ENCODE results near the gene PCDHA2. TPM values are rescaled to one million over a fixed set of nuclear protein-coding genes. Genes with fewer than 3 reads are reported as not detected.

Gene PCDHA2
- total and polyA plus RNA-seq, 9 of the 15 experiments (the other 6 are each of a cell fraction or from before 2014, with no cell fraction given), result not detected

DNA sequence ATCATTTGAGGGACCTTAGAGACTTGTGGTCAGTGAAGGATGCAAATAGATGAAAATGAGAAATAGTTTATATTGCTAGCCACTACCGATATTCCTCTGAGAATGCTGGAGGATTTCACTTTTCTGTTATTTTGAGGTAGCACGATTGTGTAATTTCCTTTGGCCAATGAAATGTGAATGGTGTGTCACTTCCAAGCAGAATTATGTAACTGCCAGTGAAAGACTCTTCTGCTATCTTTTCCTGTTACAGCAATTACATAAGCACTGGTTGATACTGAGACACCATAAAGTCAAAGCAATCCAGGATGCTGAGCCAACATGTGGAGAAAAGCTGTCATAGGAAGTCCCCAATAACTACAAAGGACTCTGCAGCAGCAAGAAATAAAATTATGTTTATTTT lies 3.6 kb upstream of the PCDHA2 start (continued):
- TF ChIP-seq, protein P1, sequence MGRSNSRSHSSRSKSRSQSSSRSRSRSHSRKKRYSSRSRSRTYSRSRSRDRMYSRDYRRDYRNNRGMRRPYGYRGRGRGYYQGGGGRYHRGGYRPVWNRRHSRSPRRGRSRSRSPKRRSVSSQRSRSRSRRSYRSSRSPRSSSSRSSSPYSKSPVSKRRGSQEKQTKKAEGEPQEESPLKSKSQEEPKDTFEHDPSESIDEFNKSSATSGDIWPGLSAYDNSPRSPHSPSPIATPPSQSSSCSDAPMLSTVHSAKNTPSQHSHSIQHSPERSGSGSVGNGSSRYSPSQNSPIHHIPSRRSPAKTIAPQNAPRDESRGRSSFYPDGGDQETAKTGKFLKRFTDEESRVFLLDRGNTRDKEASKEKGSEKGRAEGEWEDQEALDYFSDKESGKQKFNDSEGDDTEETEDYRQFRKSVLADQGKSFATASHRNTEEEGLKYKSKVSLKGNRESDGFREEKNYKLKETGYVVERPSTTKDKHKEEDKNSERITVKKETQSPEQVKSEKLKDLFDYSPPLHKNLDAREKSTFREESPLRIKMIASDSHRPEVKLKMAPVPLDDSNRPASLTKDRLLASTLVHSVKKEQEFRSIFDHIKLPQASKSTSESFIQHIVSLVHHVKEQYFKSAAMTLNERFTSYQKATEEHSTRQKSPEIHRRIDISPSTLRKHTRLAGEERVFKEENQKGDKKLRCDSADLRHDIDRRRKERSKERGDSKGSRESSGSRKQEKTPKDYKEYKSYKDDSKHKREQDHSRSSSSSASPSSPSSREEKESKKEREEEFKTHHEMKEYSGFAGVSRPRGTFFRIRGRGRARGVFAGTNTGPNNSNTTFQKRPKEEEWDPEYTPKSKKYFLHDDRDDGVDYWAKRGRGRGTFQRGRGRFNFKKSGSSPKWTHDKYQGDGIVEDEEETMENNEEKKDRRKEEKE (IDR thresholded peaks at IDR 0.05; ENCODE audit: borderline replicate concordance in 1 of 2, control insufficient read depth in 1 of 2, low read depth in 2 of 2, low read length in 1 of 2), result no peak

DNA sequence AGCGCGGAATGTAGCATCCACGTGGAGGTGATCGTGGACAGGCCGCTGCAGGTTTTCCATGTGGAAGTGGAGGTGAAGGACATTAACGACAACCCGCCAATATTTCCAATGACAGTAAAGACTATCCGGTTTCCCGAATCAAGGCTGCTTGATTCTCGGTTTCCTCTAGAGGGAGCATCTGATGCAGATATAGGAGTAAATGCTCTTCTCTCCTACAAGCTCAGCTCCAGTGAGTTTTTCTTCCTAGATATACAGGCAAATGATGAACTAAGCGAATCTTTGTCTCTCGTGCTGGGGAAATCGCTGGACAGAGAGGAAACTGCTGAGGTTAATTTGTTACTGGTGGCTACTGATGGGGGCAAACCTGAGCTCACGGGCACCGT lies 598 bp downstream of the PCDHA2 start:
- H3K9me3 ChIP-seq (replicated peaks; ENCODE audit: control insufficient read depth, insufficient read depth, low read depth, low read length), result no peaks in the 10 kb centered on the region
- no peak overlapping the region for H3K4me3 ChIP-seq
- no peaks in the 10 kb centered on the region for H4K20me1 ChIP-seq (replicated peaks; ENCODE audit: control insufficient read depth, insufficient read depth, low read length)
- 13% methylated on average over 15 of the region's 15 CpGs for whole genome bisulfite sequencing (ENCODE audit: insufficient coverage, low coverage, missing lambda C conversion rate)
- ATAC-seq (peak; percentile 74), FAIRE-seq (no peak), DNase-seq (ENCODE audit: extremely low read depth in 1 of 4, low spot score in 3 of 4) (peak in 2 of 4 experiments; percentile 9 to 13)
- no peak overlapping the region for H3K4me2 ChIP-seq (ENCODE audit: insufficient read depth, low read length)
- POLR2A ChIA-PET, result interaction anchor here (0.6 kb wide), 1 partner anchor 52 kb away, joined by 3 read pairs; no protein-coding TSS in a partner anchor
- BruUV-seq (replicated peaks), result no TSS peak
- H3K9me1 ChIP-seq (ENCODE audit: control insufficient read depth, insufficient read depth, low read length), result no peaks in the 10 kb centered on the region
- no peaks in the 10 kb centered on the region; a peak in 1 of 5 replicates for H3K4me1 ChIP-seq (replicated peaks in 1 of 2; ENCODE audit: control insufficient read depth in 2 of 2, insufficient read depth in 2 of 2, low read length in 2 of 2)
- TF ChIP-seq, protein P2, sequence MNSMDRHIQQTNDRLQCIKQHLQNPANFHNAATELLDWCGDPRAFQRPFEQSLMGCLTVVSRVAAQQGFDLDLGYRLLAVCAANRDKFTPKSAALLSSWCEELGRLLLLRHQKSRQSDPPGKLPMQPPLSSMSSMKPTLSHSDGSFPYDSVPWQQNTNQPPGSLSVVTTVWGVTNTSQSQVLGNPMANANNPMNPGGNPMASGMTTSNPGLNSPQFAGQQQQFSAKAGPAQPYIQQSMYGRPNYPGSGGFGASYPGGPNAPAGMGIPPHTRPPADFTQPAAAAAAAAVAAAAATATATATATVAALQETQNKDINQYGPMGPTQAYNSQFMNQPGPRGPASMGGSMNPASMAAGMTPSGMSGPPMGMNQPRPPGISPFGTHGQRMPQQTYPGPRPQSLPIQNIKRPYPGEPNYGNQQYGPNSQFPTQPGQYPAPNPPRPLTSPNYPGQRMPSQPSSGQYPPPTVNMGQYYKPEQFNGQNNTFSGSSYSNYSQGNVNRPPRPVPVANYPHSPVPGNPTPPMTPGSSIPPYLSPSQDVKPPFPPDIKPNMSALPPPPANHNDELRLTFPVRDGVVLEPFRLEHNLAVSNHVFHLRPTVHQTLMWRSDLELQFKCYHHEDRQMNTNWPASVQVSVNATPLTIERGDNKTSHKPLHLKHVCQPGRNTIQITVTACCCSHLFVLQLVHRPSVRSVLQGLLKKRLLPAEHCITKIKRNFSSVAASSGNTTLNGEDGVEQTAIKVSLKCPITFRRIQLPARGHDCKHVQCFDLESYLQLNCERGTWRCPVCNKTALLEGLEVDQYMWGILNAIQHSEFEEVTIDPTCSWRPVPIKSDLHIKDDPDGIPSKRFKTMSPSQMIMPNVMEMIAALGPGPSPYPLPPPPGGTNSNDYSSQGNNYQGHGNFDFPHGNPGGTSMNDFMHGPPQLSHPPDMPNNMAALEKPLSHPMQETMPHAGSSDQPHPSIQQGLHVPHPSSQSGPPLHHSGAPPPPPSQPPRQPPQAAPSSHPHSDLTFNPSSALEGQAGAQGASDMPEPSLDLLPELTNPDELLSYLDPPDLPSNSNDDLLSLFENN (IDR thresholded peaks at IDR 0.05; ENCODE audit: low read depth in 2 of 2, low read length in 2 of 2), result no peak
- TF ChIP-seq, protein P3, sequence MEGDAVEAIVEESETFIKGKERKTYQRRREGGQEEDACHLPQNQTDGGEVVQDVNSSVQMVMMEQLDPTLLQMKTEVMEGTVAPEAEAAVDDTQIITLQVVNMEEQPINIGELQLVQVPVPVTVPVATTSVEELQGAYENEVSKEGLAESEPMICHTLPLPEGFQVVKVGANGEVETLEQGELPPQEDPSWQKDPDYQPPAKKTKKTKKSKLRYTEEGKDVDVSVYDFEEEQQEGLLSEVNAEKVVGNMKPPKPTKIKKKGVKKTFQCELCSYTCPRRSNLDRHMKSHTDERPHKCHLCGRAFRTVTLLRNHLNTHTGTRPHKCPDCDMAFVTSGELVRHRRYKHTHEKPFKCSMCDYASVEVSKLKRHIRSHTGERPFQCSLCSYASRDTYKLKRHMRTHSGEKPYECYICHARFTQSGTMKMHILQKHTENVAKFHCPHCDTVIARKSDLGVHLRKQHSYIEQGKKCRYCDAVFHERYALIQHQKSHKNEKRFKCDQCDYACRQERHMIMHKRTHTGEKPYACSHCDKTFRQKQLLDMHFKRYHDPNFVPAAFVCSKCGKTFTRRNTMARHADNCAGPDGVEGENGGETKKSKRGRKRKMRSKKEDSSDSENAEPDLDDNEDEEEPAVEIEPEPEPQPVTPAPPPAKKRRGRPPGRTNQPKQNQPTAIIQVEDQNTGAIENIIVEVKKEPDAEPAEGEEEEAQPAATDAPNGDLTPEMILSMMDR (IDR thresholded peaks at IDR 0.05 in 2 of 3, conservative IDR thresholded peaks at IDR 0.05 in 1 of 3; ENCODE audit: insufficient read depth in 2 of 3, low read depth in 1 of 3, low read length in 3 of 3), result peak in 1 of 3 experiments; percentile 21; a peak in 1 of 6 replicates
- no peak overlapping the region for H3K27ac ChIP-seq (ENCODE audit: extremely low read depth, low read depth, low read length)
- CTCF ChIA-PET (ENCODE audit: low intra/inter-chr PET ratio), result no interaction called here
- no peaks in the 10 kb centered on the region for H3K36me3 ChIP-seq (ENCODE audit: control insufficient read depth, insufficient read depth, low read length)
- no peaks in the 10 kb centered on the region for H3K79me2 ChIP-seq (ENCODE audit: control insufficient read depth, insufficient read depth, low read length)
- H2AFZ ChIP-seq (ENCODE audit: low read depth, low read length), result 0 out of 2 replicates have a peak overlapping the region, but pooled peaks have one; percentile 26
- intact Hi-C loops (cut with micrococcal nuclease) (no loop called here), in situ Hi-C loops (cut with MboI) (no loop called here)
- no peaks in the 10 kb centered on the region for H3K27me3 ChIP-seq (ENCODE audit: control insufficient read depth in 2 of 2, insufficient read depth in 2 of 2, low read length in 2 of 2)
- no peak overlapping the region for H3K9ac ChIP-seq (ENCODE audit: insufficient read depth in 1 of 2, low read depth in 2 of 2, low read length in 2 of 2)

Measured in K562 (cell line).